Activated CD8-positive, alpha-beta memory T cell treated with anti-CD3 and anti-CD28 coated beads for 4 hours (primary cell): ENCODE data around the gene TTC38.

ENCODE experiments used
- DNase-seq, 2 donors: peaks; one replicate each; pipeline ENCODE4 v3.0.0-alpha.2; 2020; ENCODE audit warnings: low read depth in 2 of 2

Gene TTC38

GRCh38 chr22:46328797-46329196 is 61.0 kb downstream of the TTC38 start:
- DNase-seq = no peak

- DNase-seq = no peak
Measured at GRCh38 chr22:46329616-46330015, 61.8 kb downstream of the TTC38 start.

GRCh38 chr22:46330426-46330825 is 62.6 kb downstream of the TTC38 start:
- no peak for DNase-seq

- no peak for DNase-seq
Measured at GRCh38 chr22:46331496-46331895, 63.7 kb downstream of the TTC38 start.

- peak; percentile 45 to 54 for DNase-seq
Measured at GRCh38 chr22:46335201-46336118, 67.7 kb downstream of the TTC38 start, which contains the start of gene TRMU. Gene TRMU (plus strand): TSS chr22:46335714. CDS start chr22:46335765, 51 bp downstream.

- no peak for DNase-seq
Measured at GRCh38 chr22:46336119-46337078, 68.6 kb downstream of the TTC38 start.

GRCh38 chr22:46337870-46338269 is 70.1 kb downstream of the TTC38 start:
- no peak for DNase-seq

GRCh38 chr22:46338636-46339035 is 70.8 kb downstream of the TTC38 start:
- no peak for DNase-seq

- no peak for DNase-seq
Measured at GRCh38 chr22:46339956-46340355, 72.1 kb downstream of the TTC38 start.

GRCh38 chr22:46340676-46341075 is 72.9 kb downstream of the TTC38 start:
- no peak for DNase-seq
